Measurements from ENCODE around the gene TPMT.
"Not testable (repeated sequence)": the region's sequence is repeated elsewhere in the genome, so short reads cannot be mapped to it uniquely, and the experiment has no call there.

The TPMT gene

GRCh38 chr6:18179770-18180356 lies 25.0 kb upstream of the TPMT start:
- H3K4me3 ChIP-seq: no peak overlapping the region
- peaks cover 61% of the 10 kb centered on the region for H3K36me3 ChIP-seq
- H3K4me2 ChIP-seq: no peak overlapping the region
- H3K27me3 ChIP-seq: no peaks in the 10 kb centered on the region
- H3K4me1 ChIP-seq: no peaks in the 10 kb centered on the region
- peaks cover 14% of the 10 kb centered on the region for H3K9me3 ChIP-seq
- no peak overlapping the region for H3K9ac ChIP-seq
- H4K20me1 ChIP-seq: peaks cover 6% of the 10 kb centered on the region; the same call in 1 of the 2 replicates
- no peak for TF ChIP-seq Cebpa-rat (IDR thresholded peaks at IDR 0.05)
- no peak overlapping the region for H3K27ac ChIP-seq

GRCh38 chr6:18178960-18179615 lies 24.2 kb upstream of the TPMT start:
- Histone ChIP-seq H3K27me3 (no peaks in the 10 kb centered on the region), H3K4me2 (no peak overlapping the region), H3K36me3 (peaks cover 61% of the 10 kb centered on the region), H3K27ac (no peak overlapping the region), H3K4me3 (no peak overlapping the region), H3K4me1 (no peaks in the 10 kb centered on the region), H4K20me1 (peaks cover 6% of the 10 kb centered on the region; the same call in 1 of the 2 replicates), H3K9me3 (peaks cover 18% of the 10 kb centered on the region), H3K9ac (no peak overlapping the region)
- no peak for TF ChIP-seq Cebpa-rat (IDR thresholded peaks at IDR 0.05)

GRCh38 chr6:18177286-18177965 lies 22.5 kb upstream of the TPMT start:
- no peak overlapping the region for H3K27ac ChIP-seq
- H3K9me3 ChIP-seq: peaks cover 18% of the 10 kb centered on the region
- H3K36me3 ChIP-seq: peaks cover 69% of the 10 kb centered on the region
- H3K4me1 ChIP-seq: no peaks in the 10 kb centered on the region
- H3K4me3 ChIP-seq: no peak overlapping the region
- no peak overlapping the region for H3K4me2 ChIP-seq
- no peak for TF ChIP-seq Cebpa-rat (IDR thresholded peaks at IDR 0.05)
- no peaks in the 10 kb centered on the region for H3K27me3 ChIP-seq
- H3K9ac ChIP-seq: no peak overlapping the region
- H4K20me1 ChIP-seq: peaks cover 6% of the 10 kb centered on the region; the same call in 1 of the 2 replicates

GRCh38 chr6:18176198-18176597 lies 21.3 kb upstream of the TPMT start:
- not testable (repeated sequence) for H3K4me1 ChIP-seq, H3K27ac ChIP-seq, H4K20me1 ChIP-seq, H3K9ac ChIP-seq, H3K4me3 ChIP-seq, H3K4me2 ChIP-seq, H3K27me3 ChIP-seq
- Histone ChIP-seq H3K9me3 (peaks cover 18% of the 10 kb centered on the region), H3K36me3 (peaks cover 77% of the 10 kb centered on the region)

- H3K4me3 ChIP-seq: no peak overlapping the region
- no peak for TF ChIP-seq Cebpa-rat (IDR thresholded peaks at IDR 0.05)
- no peak overlapping the region for H3K9ac ChIP-seq
- H3K4me1 ChIP-seq: no peaks in the 10 kb centered on the region
- no peak overlapping the region for H3K27ac ChIP-seq
- no peak overlapping the region for H3K4me2 ChIP-seq
- H4K20me1 ChIP-seq: no peaks in the 10 kb centered on the region
- H3K36me3 ChIP-seq: peaks cover 93% of the 10 kb centered on the region
- H3K9me3 ChIP-seq: peaks cover 39% of the 10 kb centered on the region
- H3K27me3 ChIP-seq: no peaks in the 10 kb centered on the region
Observed at GRCh38 chr6:18171871-18172270, 17.0 kb upstream of the TPMT start.

GRCh38 chr6:18168264-18168663 lies 13.4 kb upstream of the TPMT start:
- Histone ChIP-seq H3K4me3 (no peak overlapping the region), H4K20me1 (no peaks in the 10 kb centered on the region), H3K36me3 (peaks cover 91% of the 10 kb centered on the region), H3K9me3 (peaks cover 21% of the 10 kb centered on the region), H3K4me2 (no peak overlapping the region), H3K4me1 (no peaks in the 10 kb centered on the region), H3K27me3 (no peaks in the 10 kb centered on the region), H3K9ac (no peak overlapping the region), H3K27ac (no peak overlapping the region)
- no peak for TF ChIP-seq Cebpa-rat (IDR thresholded peaks at IDR 0.05)

- H3K27ac ChIP-seq: no peak overlapping the region
- peaks cover 93% of the 10 kb centered on the region for H3K36me3 ChIP-seq
- H3K4me2 ChIP-seq: no peak overlapping the region
- H3K27me3 ChIP-seq: no peaks in the 10 kb centered on the region
- no peak overlapping the region for H3K4me3 ChIP-seq
- peaks cover 21% of the 10 kb centered on the region for H3K9me3 ChIP-seq
- TF ChIP-seq Cebpa-rat (IDR thresholded peaks at IDR 0.05): no peak
- no peak overlapping the region for H3K9ac ChIP-seq
- no peaks in the 10 kb centered on the region for H4K20me1 ChIP-seq
- H3K4me1 ChIP-seq: no peaks in the 10 kb centered on the region
Observed at GRCh38 chr6:18166312-18167036, 11.6 kb upstream of the TPMT start.

- H3K4me3 ChIP-seq: no peak overlapping the region
- H3K27ac ChIP-seq: no peak overlapping the region
- no peak overlapping the region for H3K9ac ChIP-seq
- H3K4me2 ChIP-seq: no peak overlapping the region
- no peaks in the 10 kb centered on the region for H3K27me3 ChIP-seq
- H3K36me3 ChIP-seq: peaks cover 93% of the 10 kb centered on the region
- no peaks in the 10 kb centered on the region for H3K4me1 ChIP-seq
- no peaks in the 10 kb centered on the region for H4K20me1 ChIP-seq
- no peak for TF ChIP-seq Cebpa-rat (IDR thresholded peaks at IDR 0.05)
- peaks cover 21% of the 10 kb centered on the region for H3K9me3 ChIP-seq
Observed at GRCh38 chr6:18165751-18166150, 10.9 kb upstream of the TPMT start.

- Histone ChIP-seq H3K4me2 (no peak overlapping the region), H3K4me1 (no peaks in the 10 kb centered on the region), H3K27me3 (no peaks in the 10 kb centered on the region), H3K9me3 (peaks cover 5% of the 10 kb centered on the region), H3K4me3 (no peak overlapping the region), H3K36me3 (peaks cover 80% of the 10 kb centered on the region), H4K20me1 (no peaks in the 10 kb centered on the region), H3K9ac (no peak overlapping the region), H3K27ac (no peak overlapping the region)
- no peak for TF ChIP-seq Cebpa-rat (IDR thresholded peaks at IDR 0.05)
Observed at GRCh38 chr6:18162401-18162800, 7.5 kb upstream of the TPMT start.

GRCh38 chr6:18161431-18161830 lies 6.6 kb upstream of the TPMT start:
- H3K9ac ChIP-seq: no peak overlapping the region
- H3K27me3 ChIP-seq: no peaks in the 10 kb centered on the region
- no peaks in the 10 kb centered on the region for H4K20me1 ChIP-seq
- no peaks in the 10 kb centered on the region; the same call in 1 of the 2 replicates for H3K9me3 ChIP-seq
- peaks cover 70% of the 10 kb centered on the region for H3K36me3 ChIP-seq
- no peak for TF ChIP-seq Cebpa-rat (IDR thresholded peaks at IDR 0.05)
- no peak overlapping the region for H3K27ac ChIP-seq
- H3K4me1 ChIP-seq: peaks cover 3% of the 10 kb centered on the region
- H3K4me2 ChIP-seq: no peak overlapping the region
- no peak overlapping the region for H3K4me3 ChIP-seq

Data from BLaER1 (cell line).